ENCODE results near the gene TMEM141.
"Not testable (repeated sequence)": the region's sequence is repeated elsewhere in the genome, so short reads cannot be mapped to it uniquely, and the experiment has no call there.

The TMEM141 gene

GRCh38 chr9:136835162-136835931 is 44.2 kb downstream of the TMEM141 start:
- DNase-seq (ENCODE audit: extremely low read depth, low read depth), result no peak
- TF ChIP-seq, protein P1, sequence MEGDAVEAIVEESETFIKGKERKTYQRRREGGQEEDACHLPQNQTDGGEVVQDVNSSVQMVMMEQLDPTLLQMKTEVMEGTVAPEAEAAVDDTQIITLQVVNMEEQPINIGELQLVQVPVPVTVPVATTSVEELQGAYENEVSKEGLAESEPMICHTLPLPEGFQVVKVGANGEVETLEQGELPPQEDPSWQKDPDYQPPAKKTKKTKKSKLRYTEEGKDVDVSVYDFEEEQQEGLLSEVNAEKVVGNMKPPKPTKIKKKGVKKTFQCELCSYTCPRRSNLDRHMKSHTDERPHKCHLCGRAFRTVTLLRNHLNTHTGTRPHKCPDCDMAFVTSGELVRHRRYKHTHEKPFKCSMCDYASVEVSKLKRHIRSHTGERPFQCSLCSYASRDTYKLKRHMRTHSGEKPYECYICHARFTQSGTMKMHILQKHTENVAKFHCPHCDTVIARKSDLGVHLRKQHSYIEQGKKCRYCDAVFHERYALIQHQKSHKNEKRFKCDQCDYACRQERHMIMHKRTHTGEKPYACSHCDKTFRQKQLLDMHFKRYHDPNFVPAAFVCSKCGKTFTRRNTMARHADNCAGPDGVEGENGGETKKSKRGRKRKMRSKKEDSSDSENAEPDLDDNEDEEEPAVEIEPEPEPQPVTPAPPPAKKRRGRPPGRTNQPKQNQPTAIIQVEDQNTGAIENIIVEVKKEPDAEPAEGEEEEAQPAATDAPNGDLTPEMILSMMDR (IDR thresholded peaks at IDR 0.05; ENCODE audit: low read depth, low read length), result no peak

DNA sequence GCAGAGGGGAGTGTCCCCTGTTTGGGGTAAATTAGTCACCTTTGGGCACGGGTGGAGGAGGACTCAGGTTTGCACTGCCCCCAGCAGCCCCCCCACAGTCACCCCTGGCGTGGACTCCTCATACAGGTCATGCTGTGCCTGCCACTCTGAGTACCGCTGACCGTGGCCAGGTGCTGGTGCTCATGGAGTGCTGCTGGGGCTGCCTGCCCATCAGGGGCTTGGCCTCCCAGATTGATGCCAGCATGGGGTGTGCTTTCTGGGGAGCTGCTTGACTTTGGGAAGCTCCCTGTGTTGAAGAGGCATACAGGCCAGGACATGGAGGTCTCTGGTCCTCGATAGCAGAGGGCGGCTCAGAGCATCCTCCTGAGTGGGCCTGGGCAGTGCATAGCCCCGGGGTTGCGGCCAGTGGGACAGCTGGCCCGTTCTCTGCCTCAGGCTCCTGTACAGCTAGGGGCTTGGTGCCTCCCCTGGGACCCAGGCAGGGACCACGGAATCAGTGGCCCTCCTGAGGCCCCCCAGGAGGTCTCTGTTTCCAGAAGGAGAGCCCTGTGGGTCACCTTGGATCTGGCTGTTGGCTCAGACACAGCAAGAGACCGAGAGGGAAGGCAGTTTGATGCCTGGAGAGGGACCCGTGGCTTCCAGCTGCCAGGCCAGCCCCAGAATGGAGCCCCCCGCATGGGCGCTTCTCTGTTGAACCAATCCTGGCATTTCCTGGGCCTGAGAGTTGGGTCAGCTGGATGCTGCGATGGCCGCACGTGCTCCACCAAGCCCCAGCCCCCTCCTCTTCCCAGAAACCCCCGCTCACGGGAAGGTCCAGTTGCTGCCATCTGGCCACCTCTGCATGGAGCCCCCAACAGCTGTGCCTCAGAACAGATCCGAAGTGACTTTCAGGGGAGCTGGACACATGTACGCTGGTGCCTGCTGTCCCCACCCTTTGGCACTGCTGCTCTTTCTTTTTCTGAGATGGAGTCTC is 45.1 kb downstream of the TMEM141 start:
- TF ChIP-seq, protein P1 (IDR thresholded peaks at IDR 0.05; ENCODE audit: low read depth, low read length), result no peak
- DNase-seq (ENCODE audit: extremely low read depth, low read depth), result no peak

GRCh38 chr9:136837146-136837855 is 46.2 kb downstream of the TMEM141 start:
- TF ChIP-seq, protein P1 (IDR thresholded peaks at IDR 0.05; ENCODE audit: low read depth, low read length), result no peak
- no peak for DNase-seq (ENCODE audit: extremely low read depth, low read depth)

- DNase-seq (ENCODE audit: extremely low read depth, low read depth), result not testable (repeated sequence)
Observed at GRCh38 chr9:136837856-136838277, 46.7 kb downstream of the TMEM141 start.

DNA sequence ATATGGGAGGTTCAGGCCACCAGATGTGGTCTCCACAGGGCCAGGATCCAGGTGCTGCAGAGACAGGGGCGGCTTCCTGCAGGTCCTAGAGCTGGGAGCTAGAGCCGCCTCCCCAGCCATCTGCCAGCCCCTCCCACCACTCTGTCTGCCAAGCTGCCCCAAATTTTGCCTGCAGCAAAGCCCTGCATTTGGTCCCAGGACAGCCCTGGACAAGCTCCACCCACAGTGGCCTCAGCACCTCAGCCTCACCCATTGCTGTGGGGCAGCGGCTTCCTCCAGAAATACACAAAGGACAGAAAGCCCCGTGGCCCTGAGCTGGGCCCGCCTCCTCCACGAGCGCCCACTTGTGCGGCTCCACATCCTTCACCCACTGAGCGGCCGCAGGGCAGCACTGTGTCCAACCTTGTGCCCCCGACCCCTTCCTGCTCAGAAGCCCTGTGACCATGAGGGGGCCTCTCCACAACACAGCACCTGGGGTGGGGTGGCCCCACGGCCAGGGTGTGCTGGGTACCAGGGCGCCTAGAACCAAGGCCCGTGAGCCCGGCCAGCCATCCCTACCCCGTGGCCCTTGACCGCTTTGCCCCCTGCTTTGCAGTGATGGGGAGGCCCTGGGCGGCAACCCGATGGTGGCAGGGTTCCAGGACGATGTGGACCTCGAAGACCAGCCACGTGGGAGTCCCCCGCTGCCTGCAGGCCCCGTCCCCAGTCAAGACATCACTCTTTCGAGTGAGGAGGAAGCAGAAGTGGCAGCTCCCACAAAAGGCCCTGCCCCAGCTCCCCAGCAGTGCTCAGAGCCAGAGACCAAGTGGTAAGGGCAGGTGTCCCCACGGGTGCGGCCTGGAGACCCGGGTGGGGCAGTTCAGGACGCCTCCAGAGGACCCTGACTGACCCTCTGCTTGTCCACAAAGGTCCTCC is 47.4 kb downstream of the TMEM141 start:
- no peak for DNase-seq (ENCODE audit: extremely low read depth, low read depth)
- TF ChIP-seq, protein P1 (IDR thresholded peaks at IDR 0.05; ENCODE audit: low read depth, low read length), result no peak

DNA sequence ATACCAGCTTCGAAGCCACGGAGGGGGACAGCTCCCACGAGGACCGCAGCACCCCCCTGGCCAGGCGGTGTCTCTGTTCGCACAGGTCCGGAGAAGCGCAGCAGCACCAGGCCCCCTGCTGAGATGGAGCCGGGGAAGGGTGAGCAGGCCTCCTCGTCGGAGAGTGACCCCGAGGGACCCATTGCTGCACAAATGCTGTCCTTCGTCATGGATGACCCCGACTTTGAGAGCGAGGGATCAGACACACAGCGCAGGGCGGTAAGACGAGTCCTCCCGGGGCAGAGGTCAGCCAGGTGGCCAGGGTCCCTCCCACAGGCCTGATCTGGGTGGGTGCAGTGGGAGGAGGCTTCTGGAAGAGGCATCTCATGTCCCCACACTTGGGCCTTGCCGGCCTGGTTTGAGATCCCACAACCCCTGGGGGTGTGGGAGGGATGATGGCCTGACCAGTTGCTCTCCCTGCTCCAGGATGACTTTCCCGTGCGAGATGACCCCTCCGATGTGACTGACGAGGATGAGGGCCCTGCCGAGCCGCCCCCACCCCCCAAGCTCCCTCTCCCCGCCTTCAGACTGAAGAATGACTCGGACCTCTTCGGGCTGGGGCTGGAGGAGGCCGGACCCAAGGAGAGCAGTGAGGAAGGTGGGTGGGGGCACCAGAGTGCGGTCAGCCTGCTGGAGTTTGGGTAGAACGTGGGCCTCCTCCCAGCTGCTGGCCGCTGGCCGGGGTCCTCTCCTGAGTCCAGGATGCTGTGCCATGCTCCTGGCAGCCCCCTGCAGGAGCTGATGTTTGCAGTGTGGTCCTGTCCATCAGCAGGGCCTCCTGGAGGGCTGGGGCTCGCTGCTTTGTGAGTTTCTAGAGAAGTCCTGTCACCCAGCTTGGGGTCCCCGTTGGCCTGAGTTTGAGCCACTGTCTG is 48.3 kb downstream of the TMEM141 start:
- TF ChIP-seq, protein P1 (IDR thresholded peaks at IDR 0.05; ENCODE audit: low read depth, low read length), result no peak
- DNase-seq (ENCODE audit: extremely low read depth, low read depth), result no peak
